ENCODE data around the gene ACSL3. TPM values are rescaled to one million over a fixed set of nuclear protein-coding genes. Genes with fewer than 3 reads are reported as not detected.
"Not testable (repeated sequence)": the region's sequence is repeated elsewhere in the genome, so short reads cannot be mapped to it uniquely, and the experiment has no call there.

ACSL3 gene
- total RNA-seq, 4 donors from 2014 or later: 46.5 to 71.6 (median 52.1) TPM

DNA sequence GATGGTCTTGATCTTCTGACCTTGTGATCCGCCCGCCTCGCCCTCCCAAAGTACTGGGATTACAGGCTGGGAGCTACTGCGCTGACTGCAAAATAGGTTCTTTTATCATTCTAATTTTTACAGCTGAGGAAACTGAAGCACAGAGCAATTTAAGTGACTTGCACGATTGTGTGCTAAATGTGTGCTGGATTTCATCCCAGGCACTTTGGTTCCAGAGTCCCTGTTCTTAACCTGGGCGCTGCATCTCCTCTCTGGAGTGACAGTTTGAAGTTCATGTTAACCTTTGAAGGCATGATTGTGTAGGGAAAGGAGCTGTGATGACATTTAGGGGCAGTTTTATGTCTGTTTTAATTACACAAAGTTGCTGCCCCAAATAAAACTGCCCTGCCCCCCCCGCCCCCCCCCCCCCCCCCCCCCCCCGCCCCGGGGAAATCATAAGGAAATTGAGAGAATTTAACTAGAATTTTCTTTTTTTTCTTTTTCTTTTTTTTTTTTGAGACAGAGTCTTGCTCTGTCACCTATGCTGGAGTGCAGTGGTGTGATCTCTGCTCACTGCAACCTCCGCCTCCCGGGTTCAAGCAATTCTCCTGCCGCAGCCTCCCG, 5.6 kb downstream of the ACSL3 start:
- Histone ChIP-seq H3K27me3 (no peaks in the 10 kb centered on the region), H3K4me1 (peaks cover 3 to 87% (median 21%) of the 10 kb centered on the region in 3 donors), H3K27ac (no peak overlapping the region), H3K9me3 (no peaks in the 10 kb centered on the region), H3K4me3 (no peak overlapping the region), H3K36me3 (no peaks in the 10 kb centered on the region)
- 50 to 98% methylated on average over 2 to 7 of the region's 13 CpGs for WGBS, 2 donors (ENCODE audit: low coverage in 1 of 2)
- TF ChIP-seq EP300 (IDR thresholded peaks at IDR 0.05) (no peak), POLR2A (IDR thresholded peaks at IDR 0.05) (no peak), POLR2AphosphoS5 (IDR thresholded peaks at IDR 0.05) (no peak)
- TF ChIP-seq, protein P1, sequence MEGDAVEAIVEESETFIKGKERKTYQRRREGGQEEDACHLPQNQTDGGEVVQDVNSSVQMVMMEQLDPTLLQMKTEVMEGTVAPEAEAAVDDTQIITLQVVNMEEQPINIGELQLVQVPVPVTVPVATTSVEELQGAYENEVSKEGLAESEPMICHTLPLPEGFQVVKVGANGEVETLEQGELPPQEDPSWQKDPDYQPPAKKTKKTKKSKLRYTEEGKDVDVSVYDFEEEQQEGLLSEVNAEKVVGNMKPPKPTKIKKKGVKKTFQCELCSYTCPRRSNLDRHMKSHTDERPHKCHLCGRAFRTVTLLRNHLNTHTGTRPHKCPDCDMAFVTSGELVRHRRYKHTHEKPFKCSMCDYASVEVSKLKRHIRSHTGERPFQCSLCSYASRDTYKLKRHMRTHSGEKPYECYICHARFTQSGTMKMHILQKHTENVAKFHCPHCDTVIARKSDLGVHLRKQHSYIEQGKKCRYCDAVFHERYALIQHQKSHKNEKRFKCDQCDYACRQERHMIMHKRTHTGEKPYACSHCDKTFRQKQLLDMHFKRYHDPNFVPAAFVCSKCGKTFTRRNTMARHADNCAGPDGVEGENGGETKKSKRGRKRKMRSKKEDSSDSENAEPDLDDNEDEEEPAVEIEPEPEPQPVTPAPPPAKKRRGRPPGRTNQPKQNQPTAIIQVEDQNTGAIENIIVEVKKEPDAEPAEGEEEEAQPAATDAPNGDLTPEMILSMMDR (IDR thresholded peaks at IDR 0.05): no peak
- no peak for ATAC-seq

DNA sequence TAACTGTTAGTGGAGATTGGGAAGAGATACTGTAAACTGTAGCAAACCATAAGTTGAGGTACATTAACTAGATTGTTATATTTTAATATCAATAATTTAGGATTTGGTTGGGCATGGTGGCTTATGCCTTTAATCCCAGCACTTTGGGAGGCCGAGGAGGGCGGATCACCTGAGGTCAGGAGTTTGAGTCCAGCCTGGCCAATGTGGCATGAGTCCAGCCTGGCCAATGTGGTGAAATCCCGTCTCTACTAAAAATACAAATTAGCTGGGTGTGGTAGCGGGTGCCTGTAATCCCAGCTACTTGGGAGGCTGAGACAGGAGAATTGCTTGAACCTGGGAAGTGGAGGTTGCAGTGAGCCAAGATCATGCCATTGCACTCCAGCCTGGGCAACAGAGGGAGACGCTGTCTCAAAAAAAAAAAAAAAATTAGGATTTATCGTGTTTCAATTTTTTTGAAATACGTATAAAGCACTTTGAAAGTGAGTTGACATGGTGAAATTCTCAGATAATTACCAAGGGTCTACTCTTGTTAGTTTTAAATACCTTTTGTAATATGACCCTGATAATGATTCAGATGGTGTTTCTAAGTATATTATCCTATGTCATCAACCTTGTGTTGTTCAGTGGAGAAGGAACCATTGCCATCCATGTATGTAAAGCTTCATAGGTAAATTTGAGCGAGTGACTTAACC, 7.9 kb downstream of the ACSL3 start:
- not testable (repeated sequence) for H3K9me3 ChIP-seq, ATAC-seq, H3K4me3 ChIP-seq, H3K27ac ChIP-seq, H3K36me3 ChIP-seq, H3K27me3 ChIP-seq
- WGBS, 2 donors (ENCODE audit: low coverage in 1 of 2): 88 to 91% methylated on average over 6 to 8 of the region's 8 CpGs
- H3K4me1 ChIP-seq: peaks cover 3 to 75% (median 12%) of the 10 kb centered on the region in 3 donors

DNA sequence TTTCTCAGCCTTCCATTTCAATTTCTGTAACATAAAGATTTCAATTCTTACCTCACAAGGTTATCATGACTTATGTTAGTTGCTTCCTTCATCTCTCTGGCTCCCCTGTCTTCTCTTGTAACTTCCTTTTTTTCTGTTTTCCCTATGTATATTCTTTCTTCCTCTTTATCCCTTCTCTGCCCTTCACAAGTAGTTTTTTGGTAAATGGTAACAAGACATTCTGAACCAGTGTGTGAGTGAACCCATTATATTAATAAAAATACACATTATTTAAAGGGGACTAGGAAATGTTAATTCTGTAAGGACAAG, 8.4 kb downstream of the ACSL3 start:
- Histone ChIP-seq H3K27ac (no peak overlapping the region), H3K9me3 (no peaks in the 10 kb centered on the region), H3K27me3 (no peaks in the 10 kb centered on the region), H3K4me3 (no peak overlapping the region), H3K36me3 (no peaks in the 10 kb centered on the region), H3K4me1 (peaks cover under 1 to 70% (median 10%) of the 10 kb centered on the region in 3 donors)
- ATAC-seq: no peak
- no peak for TF ChIP-seq POLR2AphosphoS5 (IDR thresholded peaks at IDR 0.05)
- TF ChIP-seq, protein P1 (IDR thresholded peaks at IDR 0.05): no peak
- TF ChIP-seq POLR2A (IDR thresholded peaks at IDR 0.05): no peak
- TF ChIP-seq EP300 (IDR thresholded peaks at IDR 0.05): no peak

DNA sequence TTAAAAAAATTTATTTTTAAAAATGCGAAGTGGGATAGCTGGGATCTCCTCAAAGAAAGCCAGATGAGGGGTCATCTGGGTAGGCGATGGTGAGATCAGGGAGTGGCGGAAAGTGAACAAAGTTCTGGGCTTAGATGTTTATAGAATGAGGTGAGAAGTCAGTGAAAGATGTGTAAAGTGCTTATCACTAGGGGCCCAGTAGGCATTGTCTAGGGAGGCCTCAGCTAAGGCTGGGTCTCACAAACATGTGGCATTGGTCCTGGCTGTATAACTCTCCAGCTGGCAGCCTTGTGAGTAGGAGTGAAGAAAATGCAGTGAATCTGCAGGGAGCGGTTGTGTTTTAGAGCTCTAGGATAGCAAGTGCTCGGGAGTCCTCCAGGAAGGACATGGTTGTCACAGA, 10.5 kb downstream of the ACSL3 start:
- H3K4me1 ChIP-seq: peaks cover 0 to 49% (median 5%) of the 10 kb centered on the region in 3 donors
- no peaks in the 10 kb centered on the region for H3K36me3 ChIP-seq
- WGBS, 2 donors (ENCODE audit: low coverage in 1 of 2): 94 to 95% methylated on average over 4 to 5 of the region's 5 CpGs
- no peak overlapping the region for H3K27ac ChIP-seq
- no peak for ATAC-seq
- H3K9me3 ChIP-seq: no peaks in the 10 kb centered on the region
- TF ChIP-seq POLR2AphosphoS5 (IDR thresholded peaks at IDR 0.05) (no peak), POLR2A (IDR thresholded peaks at IDR 0.05) (no peak), EP300 (IDR thresholded peaks at IDR 0.05) (no peak)
- TF ChIP-seq, protein P1 (IDR thresholded peaks at IDR 0.05): no peak
- no peak overlapping the region for H3K4me3 ChIP-seq
- H3K27me3 ChIP-seq: no peaks in the 10 kb centered on the region

DNA sequence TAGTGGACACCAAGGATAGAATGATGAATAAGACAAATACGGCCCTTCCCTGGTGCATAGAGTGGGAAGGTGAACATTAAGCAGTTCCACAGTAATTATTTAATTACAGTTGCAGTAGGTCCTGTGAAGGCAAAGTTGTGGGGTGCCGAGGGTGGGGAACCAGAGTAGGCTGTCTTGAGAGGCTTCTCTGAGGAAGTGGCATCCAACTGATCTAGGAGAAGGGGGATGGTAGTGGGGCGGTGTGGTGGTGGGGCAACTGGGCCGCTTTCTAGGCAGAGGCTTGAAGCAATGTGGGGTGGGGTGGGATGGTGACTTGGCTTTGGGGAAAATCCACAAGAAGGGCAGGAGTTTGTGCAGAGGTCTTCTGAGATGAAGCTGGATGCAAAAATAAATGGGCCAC, 11.7 kb downstream of the ACSL3 start:
- Histone ChIP-seq H3K27me3 (no peaks in the 10 kb centered on the region), H3K9me3 (no peaks in the 10 kb centered on the region), H3K36me3 (no peaks in the 10 kb centered on the region), H3K4me1 (peaks cover 0 to 50% (median 5%) of the 10 kb centered on the region in 3 donors), H3K27ac (no peak overlapping the region), H3K4me3 (no peak overlapping the region)
- no peak for TF ChIP-seq EP300 (IDR thresholded peaks at IDR 0.05)
- TF ChIP-seq, protein P1 (IDR thresholded peaks at IDR 0.05): no peak
- TF ChIP-seq POLR2AphosphoS5 (IDR thresholded peaks at IDR 0.05): no peak
- no peak for TF ChIP-seq POLR2A (IDR thresholded peaks at IDR 0.05)
- WGBS, 2 donors (ENCODE audit: low coverage in 1 of 2): 88 to 100% methylated on average over 2 to 3 of the region's 4 CpGs
- ATAC-seq: no peak
